RWPE1 (cell line): ENCODE measurements around the gene TBC1D10A.
A peak's percentile ranks its signal among the peaks of the same experiment; 100 is the strongest.

ENCODE experiments used
- CTCF ChIA-PET: fragments of 350-600 bp; sonication (Branson Sonifier 250); formaldehyde crosslinking; extraction: SDS; loops from one replicate; lab custom pipeline; 2021; lab: Yijun Ruan, JAX
- POLR2A ChIA-PET: fragments of 400-600 bp; formaldehyde crosslinking; extraction: SDS; loops from one replicate; lab custom pipeline; 2020; ENCODE audit warnings: antibody characterized with exemption; ENCODE audit not compliant: low non-redundant PET; lab: Yijun Ruan, JAX
- DNase-seq: peaks from one replicate; pipeline ENCODE4 v3.0.0; 2012; ENCODE audit warnings: low spot score
- H3K27ac ChIP-seq: fragments of 450-650 bp; 2 replicates; pipeline ENCODE4 v1.5.1; 2017
- CTCF ChIP-seq: fragments of 450-650 bp; conservative IDR thresholded peaks from 2 replicates; pipeline ENCODE4 v1.5.1; 2017; ENCODE audit warnings: low read depth, mild to moderate bottlenecking

Gene TBC1D10A

DNA sequence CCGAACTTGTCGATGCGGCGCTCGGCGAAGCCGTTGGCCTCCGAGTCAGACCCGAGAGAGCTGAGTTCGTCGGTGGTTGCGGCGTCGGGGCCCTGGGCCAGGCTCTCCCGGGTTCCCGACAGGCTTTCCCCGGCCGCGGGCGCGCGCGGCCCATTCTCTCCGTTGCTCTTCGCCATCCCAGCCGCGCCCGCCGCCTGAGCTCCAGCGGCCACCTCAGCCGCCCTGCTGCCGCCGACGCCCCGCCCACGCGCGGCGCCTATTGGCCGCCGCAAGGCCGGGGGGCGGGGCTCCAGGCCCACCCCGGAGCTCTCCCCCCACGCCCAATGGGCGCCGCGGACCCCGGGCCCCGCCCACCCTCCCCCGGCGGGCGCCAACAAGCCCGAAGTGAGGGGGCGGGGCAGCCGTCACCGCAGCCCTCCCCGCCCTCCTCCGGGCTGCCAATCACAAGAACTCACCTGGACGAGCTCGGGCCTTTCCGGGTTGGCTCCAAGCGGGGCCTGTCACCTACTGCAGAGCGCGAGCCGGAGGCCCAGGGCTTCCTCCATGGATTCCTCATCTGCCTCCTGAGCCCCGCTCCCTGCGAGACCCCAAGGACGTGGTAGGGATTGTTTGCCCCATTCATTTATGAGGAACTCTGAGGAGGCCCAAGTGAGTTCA lies at the start of gene TBC1D10A:
TBC1D10A (minus strand) TSS at position 236 of the 657 bp plus-strand sequence; CDS start at position 176, 60 bp downstream.
- no peak for TF ChIP-seq CTCF
- peak within 1 kb of the TSS; percentile 81 for H3K27ac ChIP-seq
- ChIA-PET CTCF (interaction anchor here (0.5 to 1.3 kb wide), 2 partner anchors 39 to 268 kb away, joined by 3 to 4 read pairs; no protein-coding TSS in a partner anchor), POLR2A (no interaction called here)
- DNase-seq: peak; percentile 97

DNA sequence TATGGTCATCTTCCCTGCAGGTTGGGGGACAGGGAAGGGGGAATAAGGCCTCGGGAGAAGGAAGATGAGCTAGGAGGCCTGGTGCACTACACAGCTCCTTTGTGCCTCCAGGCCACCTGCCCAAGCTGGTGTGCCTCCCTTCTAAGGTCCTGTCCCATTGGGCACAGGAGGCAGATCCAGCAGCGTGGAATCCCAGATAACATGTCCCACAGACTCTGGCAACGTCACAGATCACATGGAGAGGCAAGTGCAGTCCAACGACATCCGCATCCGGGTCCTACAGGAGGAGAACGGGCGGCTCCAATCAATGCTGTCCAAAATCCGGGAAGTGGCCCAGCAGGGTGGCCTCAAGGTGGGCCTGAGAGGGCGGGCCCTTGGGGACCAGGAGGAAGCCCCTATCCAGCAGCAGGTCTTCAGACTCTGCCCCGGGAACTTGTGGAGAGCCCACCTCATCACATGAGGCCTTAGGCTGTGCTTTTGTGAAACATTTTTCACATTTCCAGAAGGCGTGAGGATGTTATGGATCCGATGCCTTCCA lies 48.6 kb upstream of the TBC1D10A start:
- no peak for DNase-seq
- no peak for TF ChIP-seq CTCF
- CTCF ChIA-PET: interaction anchor here (1.1 kb wide), 1 partner anchor 17 kb away, joined by 3 read pairs; no protein-coding TSS in a partner anchor
- H3K27ac ChIP-seq: peak overlapping the region; percentile 12; the same call in 1 of the 2 replicates
- POLR2A ChIA-PET: no interaction called here

- DNase-seq: no peak
- ChIA-PET POLR2A (no interaction called here), CTCF (interaction anchor here (0.5 to 1.1 kb wide), 4 partner anchors 16 to 877 kb away, joined by 3 read pairs; no protein-coding TSS in a partner anchor)
- TF ChIP-seq CTCF: no peak
- H3K27ac ChIP-seq: no peak overlapping the region
These were observed 46.9 kb upstream of the TBC1D10A start for GRCh38 chr22:30373331-30374325.

- ChIA-PET POLR2A (no interaction called here), CTCF (no interaction called here)
- no peak for TF ChIP-seq CTCF
- DNase-seq: no peak
- no peak overlapping the region for H3K27ac ChIP-seq
These were observed 46.2 kb upstream of the TBC1D10A start for GRCh38 chr22:30372915-30373314.

- no peak for TF ChIP-seq CTCF
These were observed 45.2 kb upstream of the TBC1D10A start for GRCh38 chr22:30371981-30372380.

GRCh38 chr22:30371321-30371720 lies 44.6 kb upstream of the TBC1D10A start:
- CTCF ChIA-PET: no interaction called here
- no peak for DNase-seq
- H3K27ac ChIP-seq: no peak overlapping the region
- POLR2A ChIA-PET: no interaction called here
- no peak for TF ChIP-seq CTCF

More at GRCh38 chr22:30371981-30372380, 45.2 kb upstream of the TBC1D10A start:
- ChIA-PET POLR2A (no interaction called here), CTCF (no interaction called here)
- DNase-seq: no peak
- H3K27ac ChIP-seq: no peak overlapping the region
